HL-60/S4 (cell line): ENCODE measurements around the gene S100A14.

Experiments used
- in situ Hi-C: fragments of 300-500 bp; cut with MboI; formaldehyde crosslinking; loops from 2 replicates; pipeline ENCODE4 v1.14.3; 2022; ENCODE audit warnings: low sequenced_read_pairs

The S100A14 gene

DNA sequence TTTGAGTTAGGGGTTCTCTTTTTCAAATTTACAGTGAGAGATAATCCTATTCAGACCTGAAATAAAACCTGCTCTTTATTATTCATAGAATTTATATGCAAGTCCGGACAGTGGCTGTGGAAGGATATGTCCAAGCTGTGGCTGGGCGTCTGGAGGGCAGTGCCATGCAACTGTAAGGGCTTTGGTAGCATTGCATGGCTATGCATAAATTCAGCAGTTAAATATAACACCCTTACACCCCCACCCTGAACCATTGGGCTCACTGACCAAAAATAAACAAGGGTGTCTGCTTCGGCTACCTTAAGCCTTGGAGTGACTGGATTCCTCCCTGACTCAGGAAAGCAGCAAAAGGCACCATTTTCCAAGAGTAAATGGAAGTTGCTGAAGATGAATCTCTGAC is 23.2 kb upstream of the S100A14 start:
- in situ Hi-C loops = no loop called here

DNA sequence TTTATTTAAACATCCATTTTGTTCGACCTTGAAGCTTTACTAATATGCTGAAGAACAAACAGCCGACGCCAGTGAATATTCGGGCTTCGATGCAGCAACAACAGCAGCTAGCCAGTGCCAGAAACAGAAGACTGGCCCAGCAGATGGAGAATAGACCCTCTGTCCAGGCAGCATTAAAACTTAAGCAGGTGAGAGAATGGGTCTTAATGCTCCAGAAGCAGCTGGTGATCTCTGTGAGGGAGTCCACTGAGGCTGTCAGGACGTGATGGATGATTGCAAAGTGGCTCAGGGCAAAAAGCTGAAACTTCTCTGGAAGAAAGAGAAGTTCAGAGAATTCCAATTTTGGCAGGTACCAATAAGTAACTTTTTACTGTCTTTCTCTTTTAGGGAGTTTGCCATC is 22.1 kb upstream of the S100A14 start:
- in situ Hi-C loops = no loop called here

DNA sequence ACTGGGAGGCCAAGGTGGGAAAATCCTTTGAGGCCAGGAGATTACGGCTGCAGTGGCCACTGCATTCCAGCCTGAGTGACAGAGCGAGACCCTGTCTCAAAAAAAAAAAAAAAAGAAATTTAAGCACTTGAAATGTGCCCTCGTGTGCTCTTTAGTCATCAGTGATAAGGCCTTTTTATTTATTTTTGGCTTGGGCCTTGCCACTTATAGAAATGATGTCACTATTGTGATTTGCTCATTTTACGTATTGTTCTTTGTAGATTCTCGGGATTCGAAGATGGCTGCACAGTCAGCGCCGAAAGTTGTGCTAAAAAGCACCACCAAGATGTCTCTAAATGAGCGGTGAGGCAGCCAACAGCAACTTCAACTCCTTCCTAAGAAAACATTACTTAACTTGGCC is 20.2 kb upstream of the S100A14 start:
- in situ Hi-C loops = no loop called here

DNA sequence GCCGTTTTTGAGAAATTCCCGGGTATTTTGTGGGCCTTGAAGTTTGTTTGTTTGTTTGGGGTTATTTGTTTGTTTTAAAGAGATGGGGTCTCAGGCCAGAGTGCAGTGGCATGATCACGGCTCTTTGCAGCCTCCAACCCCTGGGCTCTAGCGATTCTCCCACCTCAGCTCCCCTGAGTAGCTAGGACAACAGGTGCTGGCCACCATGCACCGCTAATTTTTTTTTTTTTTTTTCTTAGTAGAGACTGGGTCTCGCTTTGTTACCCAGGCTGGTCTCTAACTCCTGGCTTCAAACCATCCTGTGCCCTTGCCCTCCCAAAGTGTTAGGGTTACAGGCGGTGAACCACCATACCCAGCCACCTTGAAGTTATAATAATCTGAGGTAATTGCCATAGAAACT is 19.7 kb upstream of the S100A14 start:
- in situ Hi-C loops = no loop called here

DNA sequence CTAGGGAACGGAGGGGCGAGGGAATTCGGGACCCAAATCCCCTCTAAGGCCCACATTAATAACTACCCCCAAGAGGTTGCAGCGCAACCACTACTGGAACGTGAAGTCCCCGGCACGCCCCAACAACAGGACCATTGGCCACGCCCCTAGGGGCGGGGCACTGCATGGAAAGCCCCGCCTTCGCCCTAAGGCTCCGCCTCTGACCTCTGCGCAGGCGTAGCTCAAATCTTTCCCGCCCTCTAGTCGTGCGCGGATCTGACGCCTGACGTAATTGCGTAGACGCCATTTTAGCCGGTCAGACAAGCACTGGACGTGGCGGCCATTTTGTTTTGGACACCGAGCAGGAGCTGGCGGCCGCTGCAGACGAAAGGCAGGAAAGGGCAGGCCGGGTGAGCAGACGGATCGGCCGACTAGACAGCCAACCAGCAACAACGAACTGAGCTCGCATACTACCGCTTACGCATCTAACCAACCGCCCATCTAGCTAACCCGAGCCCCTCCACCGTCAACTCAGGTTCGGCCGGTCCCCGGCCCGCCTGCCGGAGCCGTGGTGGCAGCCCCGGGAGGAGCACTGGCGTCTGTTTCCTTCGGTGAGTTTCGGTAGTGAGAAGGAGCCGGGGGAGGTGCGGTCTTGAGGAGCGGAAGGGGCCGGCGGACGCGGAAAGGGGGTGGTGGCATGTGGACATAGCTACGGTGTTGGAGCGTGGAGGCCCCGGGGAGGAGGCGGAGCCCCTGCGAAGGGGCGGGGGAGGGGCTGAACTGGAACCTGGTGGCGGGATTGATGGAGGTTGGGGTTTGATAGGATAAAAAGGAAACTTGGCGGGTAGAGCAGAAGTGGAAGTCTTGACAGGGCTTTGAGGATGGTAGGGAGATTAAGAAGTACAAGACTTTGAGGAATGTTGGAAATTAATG is 17.9 kb upstream of the S100A14 start, which contains the start of gene CHTOP:
Gene CHTOP (plus strand): TSS at position 313 of the 912 bp plus-strand sequence. CDS start 2,523 bp downstream, outside the sequence.
- in situ Hi-C loops = no loop called here

DNA sequence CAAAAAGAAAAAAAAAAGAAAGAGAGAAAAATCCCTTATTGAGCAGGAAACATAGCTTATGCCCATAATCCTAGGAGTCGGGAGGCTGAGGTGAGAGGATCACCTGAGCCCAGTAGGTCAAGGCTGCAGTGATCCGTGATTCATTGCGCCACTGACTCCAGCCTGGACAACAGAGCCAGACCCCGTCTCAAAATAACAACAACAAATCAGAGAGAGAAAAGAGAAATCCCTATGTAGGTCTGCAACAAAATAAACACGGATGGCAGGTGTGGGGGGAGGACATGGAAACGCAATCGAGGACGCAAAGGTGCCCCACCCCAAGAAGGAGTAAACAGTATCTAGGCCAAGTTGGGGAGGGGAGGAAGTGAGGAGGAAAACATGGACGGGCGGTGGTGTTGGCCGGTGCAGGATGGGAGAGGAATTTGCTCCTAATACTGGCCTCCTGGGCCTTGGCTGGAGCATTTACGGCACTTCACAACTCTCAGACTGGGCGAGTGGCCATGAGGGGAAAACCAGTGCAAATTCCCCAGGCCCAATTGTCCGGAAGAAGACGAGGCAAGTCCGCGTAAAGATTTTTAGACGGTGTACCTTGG is 17.1 kb upstream of the S100A14 start:
- in situ Hi-C loops = no loop called here

DNA sequence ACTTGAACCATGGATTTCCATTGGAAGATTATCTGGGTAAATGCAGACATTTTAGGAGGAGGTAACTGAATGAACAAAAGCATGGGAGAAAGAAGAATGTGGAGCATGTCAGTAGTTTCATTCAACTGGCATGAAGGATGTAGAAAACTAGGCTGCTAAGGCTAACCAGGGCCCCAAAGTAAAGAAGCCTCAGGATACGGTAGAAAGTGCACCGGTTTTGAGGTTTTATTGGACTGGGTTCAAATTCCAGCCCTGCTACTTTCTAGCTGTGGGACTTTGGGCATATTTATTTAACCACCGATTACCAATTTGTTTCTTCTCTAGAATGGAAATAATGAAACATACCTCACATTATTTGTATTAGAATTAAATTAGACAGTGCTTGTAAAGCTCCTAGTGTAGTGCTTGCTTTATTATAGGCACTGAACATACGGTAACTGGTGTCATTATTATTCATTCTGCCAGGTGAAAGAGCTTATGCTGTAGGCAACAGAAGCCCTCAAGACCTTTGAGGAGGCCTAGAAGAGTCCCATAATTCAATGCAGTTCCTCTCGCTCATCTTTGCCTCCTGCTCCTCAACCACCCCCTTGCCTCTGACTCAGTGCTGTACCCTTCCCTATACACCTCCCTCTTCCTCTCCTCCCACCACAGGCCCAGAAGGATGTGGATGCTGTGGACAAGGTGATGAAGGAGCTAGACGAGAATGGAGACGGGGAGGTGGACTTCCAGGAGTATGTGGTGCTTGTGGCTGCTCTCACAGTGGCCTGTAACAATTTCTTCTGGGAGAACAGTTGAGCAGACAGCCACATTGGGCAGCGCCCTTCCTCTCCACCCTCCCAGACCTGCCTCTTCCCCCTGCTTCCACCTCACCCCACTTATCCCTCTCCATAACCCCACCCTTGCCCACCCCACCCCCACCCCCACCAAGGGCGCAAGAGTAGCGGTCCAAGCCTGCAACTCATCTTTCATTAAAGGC is 15.2 kb upstream of the S100A14 start:
- in situ Hi-C loops = no loop called here

DNA sequence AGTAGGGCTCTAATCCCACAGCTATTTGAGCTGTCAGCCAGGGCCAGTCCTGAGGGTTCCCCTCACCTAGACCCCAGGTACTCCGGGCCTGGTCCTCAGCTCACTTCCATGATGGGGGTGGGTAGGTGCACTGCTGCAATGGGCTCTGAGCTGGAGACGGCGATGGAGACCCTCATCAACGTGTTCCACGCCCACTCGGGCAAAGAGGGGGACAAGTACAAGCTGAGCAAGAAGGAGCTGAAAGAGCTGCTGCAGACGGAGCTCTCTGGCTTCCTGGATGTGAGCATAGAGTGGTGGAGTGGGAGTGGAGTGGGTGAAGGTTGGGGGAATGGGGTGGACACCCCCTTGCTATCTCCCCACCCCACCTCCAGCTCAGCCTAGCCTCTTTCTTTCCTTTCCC is 14.3 kb upstream of the S100A14 start:
- in situ Hi-C loops = no loop called here

DNA sequence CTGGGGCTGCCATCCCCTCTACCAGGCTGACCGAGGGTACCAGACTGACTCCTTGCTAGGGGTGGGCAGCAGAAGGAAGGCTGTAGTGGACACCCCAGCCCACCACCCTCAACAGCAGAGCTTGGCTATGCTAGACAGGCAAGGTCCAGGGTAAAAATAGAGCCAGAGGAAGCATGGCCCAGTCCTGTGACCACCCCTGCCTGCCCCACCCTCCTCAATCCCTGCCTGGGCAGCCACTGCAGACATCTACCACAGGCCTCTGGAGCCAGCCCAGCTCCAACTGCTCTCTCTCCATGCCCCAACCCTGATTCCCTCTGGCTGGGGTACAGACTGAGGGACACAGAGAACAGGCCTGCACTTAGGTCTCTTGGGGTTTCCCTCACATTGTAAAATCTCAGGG is 13.8 kb upstream of the S100A14 start:
- in situ Hi-C loops = loop anchor here (10.0 kb wide), 1 partner anchor 55 kb away; no protein-coding TSS in a partner anchor

DNA sequence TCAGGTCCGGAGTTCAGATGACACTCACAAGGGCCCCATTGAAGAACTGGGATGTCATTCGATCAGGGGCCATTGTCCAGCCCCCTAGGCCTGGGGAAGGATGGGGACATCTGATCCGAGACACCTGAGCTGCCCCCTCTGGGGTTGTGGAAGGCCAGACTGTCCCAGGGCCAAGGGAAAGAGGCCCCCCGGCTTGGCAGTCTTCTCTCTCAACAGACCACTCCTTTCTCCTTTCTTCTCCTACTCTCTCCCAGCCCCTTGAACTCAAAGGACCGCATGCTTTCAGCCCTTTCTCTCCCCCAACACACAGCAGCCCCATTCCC is 13.2 kb upstream of the S100A14 start:
- in situ Hi-C loops = loop anchor here (10.0 kb wide), 1 partner anchor 55 kb away; no protein-coding TSS in a partner anchor

DNA sequence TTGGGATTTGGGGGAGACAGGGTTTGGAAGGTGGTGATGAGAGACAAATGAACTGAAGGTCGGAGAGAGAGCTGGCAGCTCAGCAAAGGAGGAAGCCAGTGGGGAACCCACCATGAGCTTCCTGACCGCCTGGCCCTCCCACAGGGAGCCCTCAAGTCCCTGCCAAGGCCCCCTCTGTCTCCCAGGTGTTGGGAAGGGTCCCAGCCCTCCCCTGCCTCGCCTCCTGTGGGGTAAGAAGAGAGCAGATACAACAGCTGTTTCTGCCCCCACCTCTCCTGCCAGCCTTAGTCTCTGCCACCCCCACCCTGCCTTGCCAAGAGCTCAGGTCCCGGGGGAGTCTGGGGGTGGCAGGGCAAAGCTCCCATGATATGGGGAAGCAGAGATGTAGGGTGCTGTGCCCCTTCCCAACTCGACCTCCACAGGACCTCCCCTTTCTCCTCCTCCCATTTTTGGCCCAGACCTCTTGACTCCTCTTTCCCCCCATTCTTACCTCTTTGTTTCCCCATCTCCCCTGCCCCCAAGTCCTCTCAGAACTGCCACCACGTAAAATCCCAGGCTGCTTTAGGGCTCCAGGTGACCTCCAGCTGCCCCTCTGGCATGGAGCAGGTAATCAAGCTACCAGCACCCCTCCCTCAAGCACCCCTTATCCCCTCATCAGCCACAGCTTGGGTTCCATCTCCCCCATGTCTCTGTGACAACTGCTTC is 12.7 kb upstream of the S100A14 start:
- in situ Hi-C loops = loop anchor here (10.0 kb wide), 1 partner anchor 54 kb away; no protein-coding TSS in a partner anchor

DNA sequence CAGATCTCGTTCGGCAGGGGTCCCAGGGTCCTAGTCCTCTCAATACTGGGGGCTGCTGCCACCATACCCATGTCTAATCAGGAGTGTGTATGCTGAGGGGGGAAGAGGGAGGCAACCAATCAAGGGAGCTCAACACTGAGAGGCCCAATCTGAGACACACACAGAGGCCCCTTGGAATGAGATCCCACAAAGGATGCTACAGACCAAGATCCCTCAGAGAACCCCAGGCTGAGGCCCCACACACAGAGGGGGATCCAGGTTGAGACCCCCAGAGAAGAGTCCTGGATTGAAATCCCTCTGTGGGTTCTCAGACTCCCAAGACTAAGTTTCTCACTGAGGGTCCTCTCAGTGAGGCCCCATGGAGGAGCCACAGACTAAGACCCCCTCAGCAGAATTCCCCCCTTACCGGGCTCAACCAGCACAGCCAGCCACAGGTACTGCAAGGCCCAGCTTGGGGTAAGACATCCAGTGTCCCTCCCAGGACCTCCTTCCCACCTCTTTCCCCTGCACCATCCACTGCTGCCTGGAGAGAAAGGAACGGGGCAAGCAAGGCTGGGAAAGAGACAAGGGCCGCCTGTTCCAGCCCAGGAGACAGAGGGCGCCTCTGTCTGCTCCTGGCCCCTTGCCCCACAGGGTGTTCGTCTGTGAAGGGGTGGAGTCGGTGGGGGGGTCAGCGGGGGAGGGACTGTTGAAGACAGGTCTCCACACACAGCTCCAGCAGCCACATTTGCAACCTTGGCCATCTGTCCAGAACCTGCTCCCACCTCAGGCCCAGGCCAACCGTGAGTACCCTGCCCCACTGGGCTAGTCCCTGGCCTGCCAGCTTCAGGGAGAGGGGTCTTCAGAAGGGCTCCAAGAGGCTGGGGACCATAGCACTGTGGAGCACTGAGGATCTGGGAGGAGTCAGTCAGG is 11.8 kb upstream of the S100A14 start, which contains the start of gene S100A1:
Gene S100A1 (plus strand): TSS at position 720 of the 912 bp plus-strand sequence. CDS start 2,088 bp downstream, outside the sequence.
- in situ Hi-C loops = loop anchor here (10.0 kb wide), 1 partner anchor 53 kb away; no protein-coding TSS in a partner anchor

DNA sequence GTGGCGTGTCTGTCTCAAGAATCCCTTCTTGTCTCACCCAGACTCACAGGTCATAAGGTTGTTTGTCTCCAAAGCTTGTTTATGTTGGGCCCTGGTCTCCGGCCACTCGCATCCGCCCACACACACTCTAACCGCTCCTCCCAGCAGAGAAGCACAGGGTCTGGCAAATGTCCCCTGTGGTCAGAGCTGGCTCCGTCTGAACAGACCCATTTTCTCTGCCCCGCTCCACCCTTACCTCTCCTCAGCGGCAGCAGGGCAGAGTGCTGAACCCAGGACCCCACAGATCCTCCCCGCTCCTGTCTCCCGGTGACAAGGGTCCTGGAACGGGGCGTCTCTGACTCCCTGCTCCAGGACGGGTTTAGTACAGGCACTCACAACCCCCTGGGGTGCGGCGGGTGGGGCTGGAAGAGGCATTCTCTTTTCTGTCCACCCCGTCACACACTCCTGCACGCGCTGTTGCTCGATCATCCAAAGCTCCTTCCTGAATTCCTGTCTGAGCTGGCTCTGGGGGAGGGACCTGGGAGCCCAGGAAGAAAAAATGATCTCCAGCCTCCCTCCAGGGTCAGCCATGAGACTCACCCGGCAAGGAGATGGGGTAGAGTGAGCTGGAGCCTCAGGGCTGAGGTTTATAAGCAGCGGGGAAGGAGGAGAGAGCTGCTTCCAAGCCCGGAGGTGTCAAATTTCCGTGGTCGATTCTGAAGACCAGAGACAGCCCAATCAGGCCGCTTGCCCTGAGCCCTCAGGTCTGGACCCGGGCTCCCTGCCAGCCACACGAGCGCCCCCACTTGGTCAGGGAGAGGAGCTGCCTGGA is 11.0 kb upstream of the S100A14 start, which contains the start of gene S100A13:
Gene S100A13 (minus strand): TSS at position 602 of the 811 bp plus-strand sequence. CDS start 1,033 bp downstream, outside the sequence.
- in situ Hi-C loops = loop anchor here (10.0 kb wide), 1 partner anchor 52 kb away; no protein-coding TSS in a partner anchor

DNA sequence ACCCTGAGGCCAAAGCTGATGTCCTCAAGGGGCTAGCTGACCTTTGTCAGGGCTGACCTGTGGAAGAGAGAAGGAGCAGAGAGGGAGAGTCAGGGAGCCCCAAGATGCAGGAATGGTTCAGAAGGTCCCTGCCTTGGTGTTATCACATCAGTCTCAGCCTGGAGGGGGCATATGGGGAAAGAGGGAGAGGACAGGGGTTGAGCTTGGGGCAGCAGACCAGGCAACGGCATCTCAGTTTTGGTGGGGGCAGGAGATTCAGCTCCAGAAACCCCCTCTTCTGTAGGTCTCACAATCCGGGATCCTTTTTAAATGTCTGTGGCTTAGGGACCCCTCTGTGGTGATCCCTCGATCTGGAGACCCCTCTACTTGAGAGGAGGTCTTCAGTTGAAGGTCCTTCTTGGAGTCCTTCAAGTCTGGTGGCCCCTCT is 10.4 kb upstream of the S100A14 start:
- in situ Hi-C loops = loop anchor here (10.0 kb wide), 1 partner anchor 52 kb away; no protein-coding TSS in a partner anchor

DNA sequence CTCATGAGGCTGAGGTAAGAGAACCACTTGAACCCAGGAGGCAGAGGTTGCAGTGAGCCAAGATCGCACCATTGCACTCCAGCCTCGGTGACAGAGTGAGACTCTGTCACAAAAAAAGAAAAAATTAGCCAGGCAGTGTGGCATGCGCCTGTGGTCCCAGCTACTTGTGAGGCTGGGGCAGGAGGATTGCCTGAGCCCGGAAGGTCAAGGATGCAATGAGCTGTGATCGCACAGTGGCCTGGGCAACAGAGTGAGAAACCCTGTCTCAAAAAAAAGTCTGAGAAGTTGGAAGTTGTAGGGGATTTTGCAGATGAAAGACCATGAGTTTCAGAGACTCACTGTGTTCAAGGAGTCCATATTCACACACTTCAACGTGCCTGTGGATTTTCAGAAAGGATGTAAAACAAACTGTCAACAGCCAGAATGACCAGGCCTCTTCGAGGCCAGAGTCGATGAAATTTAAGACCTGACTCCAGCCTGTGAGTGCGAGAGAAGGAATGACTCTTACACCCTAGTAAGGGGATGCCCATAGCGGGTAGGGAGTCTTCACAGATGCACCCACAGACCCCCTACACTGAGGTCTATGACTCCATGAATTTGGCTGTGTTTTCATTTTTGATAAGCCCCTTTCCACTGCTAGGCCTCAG is 9.0 kb upstream of the S100A14 start:
- in situ Hi-C loops = loop anchor here (10.0 kb wide), 1 partner anchor 50 kb away; no protein-coding TSS in a partner anchor

DNA sequence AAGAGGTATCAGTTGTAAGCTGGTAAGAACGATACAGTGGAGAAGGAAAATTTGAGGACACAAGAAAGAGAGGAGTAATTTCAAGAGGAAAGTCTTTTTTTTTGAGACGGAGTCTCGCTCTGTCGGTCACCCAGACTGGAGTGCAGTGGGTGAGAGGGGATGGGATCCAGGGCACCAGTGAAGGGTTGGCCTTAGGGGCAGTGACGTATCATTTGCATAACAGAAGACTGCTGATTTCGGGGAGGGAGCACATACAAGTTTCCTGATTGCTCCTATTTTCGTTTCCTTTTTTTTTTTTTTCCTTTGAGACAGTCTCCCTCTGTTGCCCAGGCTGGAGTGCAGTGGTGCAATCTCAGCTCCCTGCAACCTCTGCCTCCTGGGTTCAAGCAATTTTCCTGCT is 7.0 kb upstream of the S100A14 start:
- in situ Hi-C loops = loop anchor here (10.0 kb wide), 1 partner anchor 48 kb away; no protein-coding TSS in a partner anchor

DNA sequence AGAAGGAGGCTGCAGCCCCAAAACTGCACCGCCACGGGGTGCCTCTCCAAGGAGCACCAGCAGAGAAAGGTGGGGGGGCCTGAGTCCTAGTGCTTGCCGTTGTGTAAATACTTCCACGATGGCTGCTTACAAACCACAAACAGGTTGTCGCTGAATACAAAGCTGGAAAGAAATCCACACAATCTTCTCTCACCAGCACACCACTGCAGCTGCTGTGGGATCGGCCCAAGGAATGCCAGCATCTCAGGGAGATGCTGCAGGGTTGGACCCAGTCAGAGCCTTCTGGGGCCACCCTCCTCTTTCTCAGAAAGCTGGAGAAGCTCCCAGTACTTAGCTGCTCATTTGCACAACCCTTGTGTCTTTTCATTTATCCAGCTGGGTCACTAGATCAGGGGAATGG is 3.0 kb upstream of the S100A14 start:
- in situ Hi-C loops = no loop called here
